NCI-H345 treated with DMSO at 0.1 percent for 48 hours (cell line): Measurements from ENCODE around the gene CDKAL1.
A peak's percentile ranks its signal among the peaks of the same experiment; 100 is the strongest.

Experiments
- DNase-seq: peaks from one replicate; lab custom pipeline; 2025; ENCODE audit not compliant: unreplicated experiment; lab: John Stamatoyannopoulos, UW

CDKAL1 gene

DNA sequence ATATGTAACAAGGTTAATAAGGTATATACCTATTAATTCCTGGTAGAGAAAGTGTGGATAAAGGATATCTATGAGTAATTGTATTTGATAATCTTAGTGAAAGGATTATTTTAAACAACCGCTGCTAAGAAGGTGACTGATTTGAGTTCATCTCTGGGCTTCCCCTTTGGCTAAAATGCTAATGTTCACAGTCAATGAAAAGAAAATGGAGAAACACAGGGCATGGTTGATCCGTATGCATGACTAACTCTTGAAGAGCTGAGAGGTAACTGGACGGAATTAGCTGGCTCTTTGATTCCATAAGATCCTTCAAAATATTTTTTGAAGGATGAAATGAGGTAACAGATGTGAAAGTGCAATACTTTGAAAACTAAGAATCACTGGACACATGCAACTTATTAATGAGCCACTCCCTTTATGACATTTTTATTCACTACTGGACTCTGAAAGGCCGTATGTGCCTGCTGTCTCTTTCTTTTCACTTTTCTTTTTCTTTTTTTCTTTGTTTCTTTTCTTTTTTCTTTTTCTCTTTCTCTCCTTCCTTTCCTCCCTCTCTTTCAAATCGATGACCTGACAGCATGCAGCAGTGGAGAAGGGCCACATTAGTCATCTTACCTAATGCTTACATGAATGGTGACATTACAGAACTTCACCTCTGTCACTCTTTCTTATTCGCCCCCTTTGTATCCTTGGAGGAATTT is 464.6 kb downstream of the CDKAL1 start:
- DNase-seq, result no peak

DNA sequence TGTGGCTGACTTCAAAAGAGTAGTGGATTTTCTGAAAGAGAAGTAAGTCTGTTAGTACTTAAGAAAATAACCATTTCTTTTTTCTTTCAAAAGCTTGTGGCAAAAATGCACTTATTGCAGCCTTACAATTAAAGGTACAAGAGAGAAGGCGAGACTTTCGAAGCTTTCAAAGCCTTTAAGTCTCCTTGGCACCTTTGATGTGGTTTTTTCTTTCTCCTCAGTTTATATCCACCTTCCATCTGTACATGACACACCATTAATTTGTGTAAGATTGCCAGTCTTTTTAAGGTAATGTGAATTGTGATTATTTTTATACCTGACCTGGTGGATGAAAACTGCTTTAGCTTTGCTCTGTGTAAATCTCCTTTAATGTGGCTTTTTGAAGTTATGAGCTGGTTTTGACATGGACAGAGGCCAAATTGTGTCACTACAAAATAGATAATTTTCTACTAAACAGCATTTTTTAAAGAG is 466.1 kb downstream of the CDKAL1 start:
- no peak for DNase-seq

DNA sequence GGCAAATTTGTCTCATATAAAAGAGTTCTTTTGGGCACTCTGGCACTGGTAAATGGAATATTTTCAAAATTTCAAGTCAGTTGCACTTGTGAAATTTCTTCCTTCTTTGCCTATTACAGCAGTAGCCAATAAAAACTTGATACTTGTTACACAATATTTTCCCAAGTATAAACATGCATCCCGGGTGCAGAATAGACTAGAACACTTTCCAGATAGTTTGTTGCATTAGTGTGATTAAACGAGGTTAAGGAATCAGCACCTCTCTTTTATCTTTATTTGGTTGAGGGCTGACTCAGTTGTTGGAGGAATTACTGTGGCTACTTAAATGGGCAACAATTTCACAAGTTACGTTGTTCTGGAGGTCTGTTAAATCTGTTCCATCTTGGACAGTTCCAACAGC is 467.5 kb downstream of the CDKAL1 start:
- no peak for DNase-seq

DNA sequence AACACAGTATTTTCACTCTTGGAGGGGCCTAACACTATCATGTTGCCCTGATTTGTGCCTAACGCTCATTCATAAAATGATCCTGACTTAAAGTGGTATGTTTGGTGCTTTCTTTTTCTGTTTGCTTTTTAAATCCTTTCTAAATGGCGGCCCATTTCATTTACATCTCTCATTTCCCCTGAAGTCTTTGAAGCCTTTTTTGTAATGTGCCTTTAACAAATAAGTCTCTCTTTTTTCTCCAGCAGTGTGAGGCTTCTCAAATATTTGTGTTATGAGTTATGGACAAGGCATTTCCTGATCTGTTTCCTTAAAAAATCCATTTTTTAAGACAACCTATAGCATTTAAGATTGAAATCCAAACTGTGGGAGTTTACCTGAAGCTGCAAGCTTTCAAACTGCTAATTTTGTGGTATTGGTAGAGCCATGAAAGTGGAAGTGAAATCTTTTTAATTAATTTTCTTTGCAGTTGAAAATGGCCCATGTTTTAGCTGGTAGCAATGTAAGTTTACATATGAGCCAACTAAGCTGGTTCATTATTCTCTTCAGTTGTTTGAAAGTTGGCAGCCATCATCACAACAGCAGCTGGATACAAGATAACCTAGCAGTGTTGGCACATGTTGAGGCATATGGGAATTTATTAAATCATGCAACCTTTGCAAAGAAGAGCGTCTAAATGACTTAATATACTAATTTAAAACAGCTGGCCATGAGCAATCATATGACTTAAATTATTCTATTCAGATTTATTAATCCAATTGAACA is 469.7 kb downstream of the CDKAL1 start:
- no peak for DNase-seq

DNA sequence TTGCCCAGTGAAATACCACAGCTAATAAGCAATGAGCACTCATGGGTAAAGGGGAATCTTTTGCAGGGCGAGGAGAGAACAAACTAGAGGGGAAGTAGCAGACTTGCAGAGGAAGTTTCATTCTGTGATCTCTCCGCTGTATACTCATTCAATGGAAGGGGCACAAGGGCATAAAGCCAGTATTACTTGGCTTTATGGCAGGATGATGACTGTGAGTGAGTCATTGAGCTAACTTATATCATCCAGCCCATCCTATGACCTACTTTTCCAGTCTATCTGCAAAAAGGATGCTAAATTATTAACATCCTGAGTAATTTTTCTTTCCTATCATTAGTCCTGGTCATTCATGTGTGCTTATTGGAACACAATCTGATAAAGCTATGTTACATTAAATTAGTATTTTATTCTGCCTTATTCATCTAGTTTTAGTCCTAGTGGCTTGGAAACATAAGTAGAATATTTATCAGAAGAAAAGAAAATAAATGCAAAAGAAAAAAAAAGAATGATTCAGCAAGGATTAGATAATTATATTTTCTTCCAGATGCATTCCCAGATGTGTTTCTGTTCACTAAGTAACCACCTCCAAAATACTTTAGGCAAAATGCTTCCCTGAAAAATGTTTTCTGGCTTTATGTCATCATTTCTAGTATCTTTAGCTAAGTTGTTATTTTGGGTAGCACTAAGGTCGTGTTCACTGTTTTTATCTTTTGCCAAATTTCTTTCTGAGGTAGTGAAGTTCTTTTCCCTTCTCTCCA is 471.7 kb downstream of the CDKAL1 start:
- DNase-seq, result no peak

DNA sequence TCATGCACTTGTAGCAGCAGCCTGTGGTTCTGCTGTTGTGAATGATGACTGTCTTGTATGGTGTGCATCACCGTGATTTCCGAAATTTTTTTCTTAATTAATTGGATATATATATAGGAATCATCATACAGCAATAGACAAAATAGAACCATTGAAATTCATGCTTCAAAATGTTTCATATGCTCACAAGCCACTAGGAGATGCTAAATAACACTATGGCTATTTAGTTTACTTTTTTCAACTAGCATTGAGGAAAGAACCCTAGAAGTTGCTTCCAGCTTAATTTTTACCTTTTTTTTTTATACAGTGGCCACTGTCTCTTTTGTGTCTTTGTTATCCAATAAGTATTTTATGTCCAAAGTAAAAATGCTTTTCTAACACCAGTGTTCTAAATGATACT is 485.4 kb downstream of the CDKAL1 start:
- no peak for DNase-seq

DNA sequence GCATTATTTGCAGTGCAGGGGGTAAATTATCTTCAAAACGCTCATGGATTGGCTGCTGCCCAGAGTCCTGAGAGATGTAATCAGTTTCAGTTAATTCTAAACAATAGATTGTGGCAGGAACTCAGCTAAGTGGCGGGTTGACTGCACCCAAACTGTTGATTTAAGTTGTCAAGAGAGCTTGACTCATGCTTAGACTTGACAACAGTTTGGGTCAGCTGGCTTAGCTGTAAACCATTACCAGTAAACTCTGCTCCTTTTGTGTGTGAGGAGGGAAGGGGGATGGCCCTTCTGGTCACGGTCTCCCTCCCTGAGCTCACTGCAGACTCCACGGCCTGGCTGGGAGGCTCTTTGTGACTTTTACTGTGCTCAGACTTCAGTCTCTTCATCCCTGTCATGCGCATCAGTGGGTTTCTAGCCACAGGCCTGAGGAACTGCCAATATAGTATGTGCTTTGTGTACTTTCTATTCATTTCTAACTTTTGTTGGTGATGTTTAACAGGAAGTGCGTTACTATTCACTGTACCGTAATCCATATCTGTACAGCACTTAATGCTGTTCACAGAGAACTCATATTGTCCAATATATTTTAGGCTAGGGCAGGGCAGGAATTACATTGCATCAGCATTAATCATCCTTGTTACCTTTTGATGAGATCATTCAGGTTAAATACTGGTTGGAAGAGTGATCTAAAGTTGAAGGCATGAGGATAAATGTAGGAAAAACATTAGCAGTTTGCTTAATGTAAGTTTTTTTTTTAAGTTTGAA is 488.3 kb downstream of the CDKAL1 start:
- peak; percentile 90 for DNase-seq

DNA sequence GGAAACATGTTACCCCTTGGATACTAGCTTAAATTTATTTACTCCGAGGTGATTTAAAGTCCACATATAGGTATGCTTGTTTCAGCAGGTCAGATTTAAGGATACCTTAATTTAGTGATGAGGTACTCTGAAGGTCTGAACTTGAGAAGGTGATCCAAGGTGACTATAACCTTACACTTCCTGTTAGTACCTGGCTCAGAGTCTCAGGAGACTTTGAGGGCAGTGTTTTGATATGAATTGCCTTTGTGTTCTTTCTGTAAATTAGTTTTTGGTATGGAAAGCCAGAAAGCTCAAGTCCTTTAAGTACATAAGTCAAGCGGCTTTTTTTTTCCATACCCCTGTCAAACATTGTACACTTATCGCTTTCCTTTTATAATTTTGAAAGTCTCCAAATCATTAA is 489.0 kb downstream of the CDKAL1 start:
- DNase-seq, result no peak

DNA sequence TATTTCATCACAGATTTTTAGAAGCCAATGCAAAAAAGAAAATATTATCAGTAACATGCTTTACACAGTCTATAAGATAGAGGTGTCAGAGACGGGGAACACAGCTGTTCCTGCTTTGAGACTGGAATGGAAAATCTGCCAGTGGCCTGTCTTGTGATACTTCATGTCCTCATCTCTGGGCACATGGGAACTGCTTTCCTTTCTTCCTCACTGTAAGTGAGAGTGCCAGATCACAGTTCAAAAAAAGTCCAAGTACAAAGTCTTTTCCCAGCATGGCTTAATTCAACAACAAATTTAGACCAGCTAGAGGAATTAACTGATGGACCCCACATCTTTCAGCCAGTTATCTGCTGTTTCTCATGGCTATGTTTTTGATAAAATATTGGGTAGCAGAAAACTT is 490.4 kb downstream of the CDKAL1 start:
- no peak for DNase-seq

DNA sequence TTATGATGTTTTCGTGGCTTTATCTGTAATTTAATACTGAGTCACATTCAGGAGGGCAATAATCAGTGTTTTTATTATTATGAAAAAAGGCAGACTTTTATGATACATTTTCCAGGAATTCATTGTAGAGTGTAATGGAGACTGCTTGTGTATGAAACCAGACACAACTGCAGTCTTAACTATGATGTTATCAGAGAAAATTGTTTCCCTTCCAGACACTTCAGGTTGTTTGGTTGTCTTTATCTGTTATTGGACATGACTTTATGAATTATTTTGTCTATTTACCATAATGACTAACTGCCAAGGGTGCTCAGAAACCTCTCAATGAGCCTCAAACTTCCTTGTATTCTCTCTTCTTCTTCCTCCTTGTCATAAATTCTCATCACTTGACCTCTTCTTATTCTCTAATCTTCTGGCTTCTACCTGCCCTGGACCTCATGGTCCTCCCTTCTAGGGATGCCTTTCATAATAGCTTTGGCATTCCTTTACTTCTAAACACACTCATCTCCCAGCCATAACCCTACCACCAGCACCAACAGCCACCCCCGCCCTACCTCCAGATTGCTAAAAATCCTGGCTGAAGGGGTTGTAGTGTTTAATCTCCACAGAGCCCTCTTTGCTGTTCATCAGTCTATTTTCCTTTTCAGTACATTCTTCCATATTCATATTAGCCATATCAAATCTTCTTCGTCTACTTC is 492.5 kb downstream of the CDKAL1 start:
- DNase-seq, result no peak

DNA sequence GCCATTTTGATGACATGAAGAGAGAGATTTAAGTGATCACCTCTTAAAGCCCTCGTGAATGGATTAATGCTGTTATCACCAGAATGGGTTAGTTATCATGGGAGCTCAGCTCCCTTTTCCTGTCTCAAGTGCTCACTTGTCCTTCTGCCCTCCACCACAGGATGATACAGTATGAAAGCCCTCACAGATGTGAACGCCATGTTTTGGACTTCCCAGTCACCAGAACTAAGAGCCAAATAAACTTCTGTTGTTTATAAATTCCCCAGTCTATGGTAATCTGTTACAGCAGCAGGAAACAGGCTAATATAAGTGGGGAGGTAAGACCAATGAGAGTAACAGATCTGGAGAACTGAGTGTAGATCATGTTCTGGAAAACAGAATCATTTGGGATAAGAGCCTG is 493.2 kb downstream of the CDKAL1 start:
- DNase-seq, result no peak

DNA sequence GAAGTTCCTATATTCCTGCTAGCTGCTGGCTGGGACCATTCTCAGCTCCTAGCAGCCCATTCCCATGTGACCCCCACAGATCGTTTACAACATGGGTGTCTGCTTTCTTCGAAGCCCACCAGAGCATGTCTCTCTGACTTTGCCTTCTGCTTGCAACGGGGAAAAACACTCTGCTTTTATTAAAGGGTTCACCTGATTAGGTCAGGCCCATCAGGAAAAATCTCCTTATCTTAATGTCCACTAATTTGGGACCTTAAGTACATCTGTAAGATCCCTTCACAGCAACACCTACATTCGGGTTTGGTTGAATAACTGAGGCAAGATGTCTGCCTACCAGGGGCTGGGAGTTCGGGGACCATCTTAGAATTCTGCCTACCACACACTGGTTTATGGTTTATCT is 496.9 kb downstream of the CDKAL1 start:
- no peak for DNase-seq

DNA sequence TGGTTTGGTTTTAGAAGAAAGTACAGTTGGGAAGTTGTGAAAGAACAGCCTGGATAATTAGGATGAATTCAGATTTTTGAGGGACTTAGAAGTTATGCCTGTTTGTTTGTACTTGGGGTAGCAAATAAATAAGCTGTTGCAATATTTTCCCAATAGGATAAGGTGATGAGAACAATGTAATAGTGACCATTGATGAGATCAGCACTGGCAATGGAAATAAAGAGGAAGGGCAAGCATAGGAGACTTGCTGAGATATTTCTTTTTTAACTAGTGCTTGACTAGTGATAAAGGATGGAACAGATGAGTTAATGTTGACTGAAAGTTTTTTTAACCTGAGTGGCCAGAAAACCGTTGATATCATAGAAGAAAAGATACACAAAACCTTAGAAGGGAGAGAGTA is 498.8 kb downstream of the CDKAL1 start:
- DNase-seq, result no peak

DNA sequence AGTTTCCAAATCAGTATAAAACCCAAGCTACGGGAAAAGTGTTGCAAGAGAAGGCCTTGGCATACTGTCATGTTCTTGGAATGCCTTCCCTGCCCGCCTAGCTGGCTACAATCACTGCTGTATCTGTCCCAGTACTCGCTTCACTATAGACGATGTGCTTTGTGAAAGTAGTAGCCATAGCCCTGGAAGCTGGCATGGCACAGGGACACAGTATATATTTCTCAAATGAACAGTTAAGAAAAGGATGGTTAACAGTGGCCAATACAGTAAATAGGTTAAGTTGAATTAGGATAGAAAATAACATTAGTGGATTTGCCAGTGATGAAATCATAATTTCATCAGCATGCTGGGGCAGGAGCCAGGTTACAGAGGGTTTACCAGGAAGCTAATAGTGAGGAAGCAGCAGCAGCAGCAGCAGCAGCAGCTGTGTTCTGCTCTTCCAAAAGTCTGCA is 499.3 kb downstream of the CDKAL1 start:
- DNase-seq, result no peak

DNA sequence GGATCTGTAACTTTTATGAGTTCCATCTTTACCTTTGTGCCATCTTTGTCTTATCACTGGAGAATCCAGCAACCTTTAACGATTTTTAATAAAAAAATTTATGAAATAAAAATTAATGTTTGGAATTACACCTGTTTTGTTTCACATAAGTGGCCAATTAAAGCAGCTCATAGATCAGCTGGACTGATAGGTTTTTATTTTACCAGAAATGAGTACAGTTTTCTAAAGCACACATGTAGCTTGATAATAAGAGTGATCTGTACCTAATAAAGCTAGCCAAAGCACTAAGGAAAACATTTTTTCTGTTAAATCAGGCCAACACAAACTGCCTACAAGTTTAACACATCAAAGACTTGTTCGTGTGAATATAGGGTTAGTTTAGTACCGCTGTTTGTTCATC is 500.1 kb downstream of the CDKAL1 start:
- DNase-seq, result no peak

DNA sequence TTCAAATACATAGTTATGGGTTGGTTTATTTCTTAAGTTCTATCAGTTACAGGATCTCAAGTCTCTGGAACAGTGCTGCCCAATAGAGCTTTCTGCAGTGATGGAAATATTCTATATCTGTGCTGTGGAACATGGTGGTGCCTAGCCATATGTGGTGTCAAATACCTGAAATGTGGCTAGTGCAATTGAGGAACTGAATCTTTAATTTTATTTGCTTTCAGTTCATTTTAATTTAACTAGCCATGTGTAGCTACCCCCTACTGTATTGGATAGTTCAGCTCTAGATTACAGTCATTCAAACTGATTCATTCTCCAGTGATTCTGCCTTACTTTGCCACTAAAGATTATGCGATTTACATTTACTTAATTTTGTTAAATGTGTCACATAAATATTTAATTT is 503.2 kb downstream of the CDKAL1 start:
- DNase-seq, result no peak

DNA sequence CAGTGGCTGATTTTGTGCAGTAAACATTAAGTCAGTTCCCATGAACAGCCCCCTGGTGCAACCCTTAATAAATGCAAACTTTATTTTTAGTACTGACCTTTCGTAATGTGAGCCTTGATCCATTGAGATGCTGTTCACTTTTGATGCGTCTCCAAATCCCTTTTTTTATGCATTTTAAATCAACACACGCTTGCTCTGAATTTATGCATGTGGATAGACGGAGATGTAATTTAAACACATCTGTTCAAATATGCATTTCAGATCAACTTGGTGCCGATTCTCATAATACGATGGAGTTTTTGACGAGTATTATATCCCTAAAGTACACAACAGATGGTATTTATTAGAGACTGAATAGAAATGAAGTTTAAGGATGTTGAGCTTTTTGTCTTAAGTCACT is 505.7 kb downstream of the CDKAL1 start:
- no peak for DNase-seq

DNA sequence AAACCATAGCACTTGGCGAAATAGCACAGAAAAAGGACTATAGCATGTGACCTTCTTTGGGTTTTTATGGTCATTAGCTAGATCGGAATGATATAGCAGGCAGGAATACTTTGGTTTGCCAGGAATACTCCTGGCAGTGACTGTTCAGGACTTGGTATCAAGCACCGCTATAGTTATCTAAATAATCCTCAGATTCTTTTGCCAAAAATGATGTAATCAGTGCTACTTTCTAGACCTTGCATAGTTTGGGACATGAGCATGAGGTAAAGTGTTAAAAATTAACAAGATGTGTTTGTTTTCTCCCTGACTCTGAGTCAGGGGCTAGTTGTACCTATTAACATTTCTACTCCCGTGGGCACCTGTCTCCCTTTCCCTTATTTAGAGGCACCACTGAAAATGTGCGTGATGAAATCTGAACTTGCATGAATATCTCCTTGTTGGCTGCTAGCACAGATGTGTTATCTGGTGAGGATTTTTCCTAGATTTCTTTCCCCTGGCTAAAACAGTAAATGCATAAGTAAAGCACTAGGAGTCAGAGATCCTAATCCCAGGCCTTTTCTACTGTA is 511.0 kb downstream of the CDKAL1 start:
- no peak for DNase-seq

DNA sequence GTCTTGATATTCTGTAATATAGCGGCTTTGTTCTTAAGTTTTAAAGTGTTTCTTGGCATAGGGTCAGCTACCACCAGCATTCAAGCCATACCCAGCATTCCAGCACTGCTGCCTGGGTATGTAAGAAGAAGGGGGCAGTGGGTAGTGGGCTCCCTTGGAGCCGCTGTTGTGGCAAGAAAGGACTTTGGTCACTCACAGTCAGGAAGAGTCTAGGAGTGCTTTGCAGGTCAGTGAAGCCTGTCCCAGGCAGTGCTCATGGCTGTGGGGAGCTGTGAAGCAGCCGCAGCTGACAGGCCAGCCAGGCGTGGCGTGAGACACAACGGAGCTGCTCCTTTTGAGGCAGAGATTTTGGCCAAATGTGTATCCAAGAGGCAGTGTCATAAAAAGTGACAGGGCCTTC is 512.0 kb downstream of the CDKAL1 start:
- DNase-seq, result no peak

DNA sequence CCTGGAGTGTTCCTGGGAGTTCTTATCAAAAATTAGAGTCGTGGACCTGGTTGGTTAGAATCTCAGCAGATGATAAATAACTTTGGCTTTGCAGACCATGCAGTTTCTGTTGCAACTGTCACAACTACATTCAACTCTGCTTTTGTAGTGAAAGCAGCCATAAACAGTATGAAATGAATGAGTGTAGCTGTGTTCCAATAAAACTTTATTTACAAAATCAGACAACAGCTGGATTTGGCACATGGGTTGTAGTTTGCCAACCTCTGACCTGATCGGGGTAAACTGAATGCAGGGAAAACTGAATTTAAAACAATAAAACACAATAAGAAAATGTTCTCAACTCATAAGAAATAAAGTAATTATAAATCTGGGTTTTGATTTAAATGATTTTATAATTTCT is 513.8 kb downstream of the CDKAL1 start:
- DNase-seq, result no peak
